ENCODE measurements around the gene TTLL5.
A peak's percentile ranks its signal among the peaks of the same experiment; 100 is the strongest.

The TTLL5 gene

GRCh38 chr14:75969891-75970290 lies 308.8 kb downstream of the TTLL5 start:
- DNase-seq (ENCODE audit: low read depth): no peak

GRCh38 chr14:75970989-75971388 lies 309.9 kb downstream of the TTLL5 start:
- DNase-seq (ENCODE audit: low read depth): no peak

GRCh38 chr14:75971509-75971908 lies 310.5 kb downstream of the TTLL5 start:
- DNase-seq (ENCODE audit: low read depth): no peak

GRCh38 chr14:75972801-75973421 lies 311.9 kb downstream of the TTLL5 start:
- DNase-seq (ENCODE audit: low read depth): no peak

- DNase-seq (ENCODE audit: low read depth): no peak
These were observed 316.0 kb downstream of the TTLL5 start for GRCh38 chr14:75976826-75977581.

GRCh38 chr14:75977582-75977943 lies 316.5 kb downstream of the TTLL5 start:
- no peak for DNase-seq (ENCODE audit: low read depth)

- DNase-seq (ENCODE audit: low read depth): no peak
These were observed 317.2 kb downstream of the TTLL5 start for GRCh38 chr14:75978249-75978731.

GRCh38 chr14:75979071-75979571 lies 318.1 kb downstream of the TTLL5 start:
- no peak for DNase-seq (ENCODE audit: low read depth)

GRCh38 chr14:75979648-75980565 lies 318.9 kb downstream of the TTLL5 start:
- no peak for DNase-seq (ENCODE audit: low read depth)

GRCh38 chr14:75980856-75981255 lies 319.8 kb downstream of the TTLL5 start:
- no peak for DNase-seq (ENCODE audit: low read depth)

GRCh38 chr14:75981426-75982265 lies 320.6 kb downstream of the TTLL5 start, which contains the start of gene TGFB3:
Gene TGFB3, minus strand, starts transcription at chr14:75981995. Its CDS starts 1,102 bp downstream, at chr14:75980893.
- DNase-seq (ENCODE audit: low read depth): peak; percentile 76

GRCh38 chr14:75982266-75983018 lies 321.4 kb downstream of the TTLL5 start:
- no peak for DNase-seq (ENCODE audit: low read depth)

- DNase-seq (ENCODE audit: low read depth): no peak
These were observed 321.9 kb downstream of the TTLL5 start for GRCh38 chr14:75983019-75983358.

GRCh38 chr14:75984674-75985073 lies 323.6 kb downstream of the TTLL5 start:
- no peak for DNase-seq (ENCODE audit: low read depth)

- no peak for DNase-seq (ENCODE audit: low read depth)
These were observed 324.8 kb downstream of the TTLL5 start, which contains the start of gene IFT43 for GRCh38 chr14:75985618-75986438. Gene IFT43, plus strand, starts transcription at chr14:75985763. Its CDS starts 24 bp downstream, at chr14:75985787.

- DNase-seq (ENCODE audit: low read depth): no peak
These were observed 325.4 kb downstream of the TTLL5 start for GRCh38 chr14:75986439-75986765.

GRCh38 chr14:75987201-75987970 lies 326.3 kb downstream of the TTLL5 start:
- DNase-seq (ENCODE audit: low read depth): no peak

GRCh38 chr14:75989134-75989533 lies 328.1 kb downstream of the TTLL5 start:
- no peak for DNase-seq (ENCODE audit: low read depth)

GRCh38 chr14:75990297-75990696 lies 329.3 kb downstream of the TTLL5 start:
- DNase-seq (ENCODE audit: low read depth): no peak
